SK-N-SH treated with all-trans-retinoic acid at 6 μM for 48 hours (cell line): ENCODE data around the gene MYO16.

Source experiments
- ARNTL ChIP-seq: fragments of 450-650 bp; formaldehyde crosslinking; IDR thresholded peaks from 2 replicates; pipeline ENCODE4 v1.5.0; 2020; ENCODE audit warnings: low read depth, mild to moderate bottlenecking, moderate library complexity, borderline replicate concordance
- CREB5 ChIP-seq: fragments of 250-450 bp; sonication (Bioruptor Pico); IDR thresholded peaks from 2 replicates; pipeline ENCODE4 v1.5.1; 2020; ENCODE audit warnings: low read depth, mild to moderate bottlenecking, moderate library complexity
- CSDC2 ChIP-seq: fragments of 250-450 bp; sonication (Bioruptor Pico); IDR thresholded peaks from 2 replicates; pipeline ENCODE4 v1.5.0; 2020; ENCODE audit warnings: mild to moderate bottlenecking, moderate library complexity
- PATZ1 ChIP-seq: fragments of 250-450 bp; sonication (Bioruptor Pico); IDR thresholded peaks from 2 replicates; pipeline ENCODE4 v1.8.0; 2020; ENCODE audit warnings: mild to moderate bottlenecking, moderate library complexity, borderline replicate concordance
- RARB ChIP-seq: fragments of 250-450 bp; sonication (Bioruptor Pico); IDR thresholded peaks from 2 replicates; pipeline ENCODE4 v1.8.0; 2021; ENCODE audit warnings: mild to moderate bottlenecking, moderate library complexity
- TCF4 ChIP-seq: fragments of 250-450 bp; sonication (Bioruptor Pico); IDR thresholded peaks from 2 replicates; pipeline ENCODE4 v1.8.0; 2021; ENCODE audit warnings: mild to moderate bottlenecking, moderate library complexity, borderline replicate concordance
- ZFP30 ChIP-seq: fragments of 450-650 bp; formaldehyde crosslinking; IDR thresholded peaks from 2 replicates; pipeline ENCODE4 v1.5.0; 2022; ENCODE audit warnings: mild to moderate bottlenecking, moderate library complexity
- ZNF565 ChIP-seq: fragments of 450-650 bp; formaldehyde crosslinking; conservative IDR thresholded peaks from 2 replicates; pipeline ENCODE4 v1.5.0; 2020; ENCODE audit warnings: low read depth, mild to moderate bottlenecking, moderate library complexity
- ZNF8 ChIP-seq: fragments of 450-650 bp; formaldehyde crosslinking; IDR thresholded peaks from 2 replicates; pipeline ENCODE4 v1.5.0; 2020; ENCODE audit warnings: mild to moderate bottlenecking, moderate library complexity

- TF ChIP-seq CREB5 (CRISPR knock-in tag) (no peak), ZNF565 (no peak), RARB (CRISPR knock-in tag) (no peak), ARNTL (CRISPR knock-in tag) (no peak), PATZ1 (CRISPR knock-in tag) (no peak), CSDC2 (CRISPR knock-in tag) (no peak), ZNF8 (CRISPR knock-in tag) (no peak), TCF4 (CRISPR knock-in tag) (no peak), ZFP30 (CRISPR knock-in tag) (no peak)
Observed at GRCh38 chr13:108922108-108922507, 292.7 kb downstream of the MYO16 start.
